Stomach (tissue), 4 donors: Measurements from ENCODE around the gene CHKB.

Source experiments
- CTCF ChIP-seq, 7 experiments: fragments of 450-650 bp in 4 of 7; fragments of 200-600 bp in 3 of 7; sonication (generic) in 3 of 7; IDR thresholded peaks; one replicate each; pipeline ENCODE4 v1.5.1; 2016 to 2019; ENCODE audit warnings: antibody characterized with exemption in 7 of 7, control low read depth in 2 of 7, mild to moderate bottlenecking in 1 of 7
- POLR2A ChIP-seq, 4 donors: fragments of 450-650 bp; IDR thresholded peaks; one replicate each; pipeline ENCODE4 v1.6.1; 2016; ENCODE audit warnings: antibody characterized with exemption in 4 of 4, control low read depth in 2 of 4, mild to moderate bottlenecking in 1 of 4, moderate library complexity in 1 of 4

- TF ChIP-seq CTCF (IDR thresholded peaks at IDR 0.05) (no peak), POLR2A (IDR thresholded peaks at IDR 0.05) (no peak)
Measured at GRCh38 chr22:50586416-50586815, 3.8 kb upstream of the CHKB start.
